DOHH2 (cell line): Measurements from ENCODE around the gene FRRS1.

ENCODE experiments used
- H3F3A ChIP-seq: fragments of 200-600 bp; sonication (generic), shearing (Covaris generic); 2 replicates; pipeline ENCODE4 v1.6.0; 2016; ENCODE audit warnings: antibody characterized with exemption, mild to moderate bottlenecking; ENCODE audit not compliant: control insufficient read depth, insufficient read depth
- H3K27ac ChIP-seq: fragments of 200-600 bp; sonication (generic); 2 replicates; pipeline ENCODE4 v1.5.1; 2014; ENCODE audit warnings: low read depth, mild to moderate bottlenecking, low read length, moderate library complexity
- H3K27me3 ChIP-seq: fragments of 200-600 bp; sonication (generic); 2 replicates; pipeline ENCODE4 v1.6.1; 2014; ENCODE audit warnings: mild to moderate bottlenecking, low read length, mixed read lengths; ENCODE audit not compliant: control insufficient read depth
- H3K36me3 ChIP-seq: fragments of 200-600 bp; sonication (generic); 2 replicates; pipeline ENCODE4 v1.6.1; 2014; ENCODE audit warnings: mild to moderate bottlenecking, low read length, moderate library complexity, mixed read lengths; ENCODE audit not compliant: control insufficient read depth
- H3K4me1 ChIP-seq: fragments of 200-600 bp; sonication (generic); 2 replicates; pipeline ENCODE4 v1.6.1; 2014; ENCODE audit warnings: mild to moderate bottlenecking, low read length, mixed read lengths; ENCODE audit not compliant: control insufficient read depth
- H3K4me2 ChIP-seq: fragments of 200-600 bp; sonication (generic); 2 replicates; pipeline ENCODE4 v1.6.0; 2014; ENCODE audit warnings: mild to moderate bottlenecking, low read length, moderate library complexity
- H3K4me3 ChIP-seq: fragments of 200-600 bp; sonication (generic); 2 replicates; pipeline ENCODE4 v1.5.1; 2014; ENCODE audit warnings: mild to moderate bottlenecking, low read length, mixed read lengths
- H3K79me2 ChIP-seq: fragments of 200-600 bp; sonication (generic); 2 replicates; pipeline ENCODE4 v1.6.1; 2014; ENCODE audit warnings: mild to moderate bottlenecking, low read length, mixed read lengths; ENCODE audit not compliant: control insufficient read depth
- H3K9me2 ChIP-seq: fragments of 200-600 bp; sonication (generic); replicated peaks from 2 replicates; pipeline ENCODE4 v1.6.1; 2014; ENCODE audit warnings: mild to moderate bottlenecking, low read length, mixed read lengths; ENCODE audit not compliant: control insufficient read depth
- H3K9me3 ChIP-seq: fragments of 200-600 bp; sonication (generic); 2 replicates; pipeline ENCODE4 v1.6.1; 2014; ENCODE audit warnings: antibody characterized with exemption, low read length, mixed read lengths; ENCODE audit not compliant: control insufficient read depth, insufficient read depth
- H4K20me1 ChIP-seq: fragments of 200-600 bp; sonication (generic); 2 replicates; pipeline ENCODE4 v1.6.0; 2014; ENCODE audit warnings: low read depth, mild to moderate bottlenecking, antibody characterized with exemption, low read length, moderate library complexity; ENCODE audit not compliant: control insufficient read depth, insufficient read depth
- EZH2phosphoT487 ChIP-seq: fragments of 200-600 bp; sonication (generic); IDR thresholded peaks from 2 replicates; pipeline ENCODE4 v1.6.1; 2017; ENCODE audit warnings: borderline replicate concordance, mild to moderate bottlenecking, antibody characterized with exemption, low read length, moderate library complexity, mixed read lengths
- TF ChIP-seq, protein P1 (sequence below): fragments of 200-600 bp; sonication (generic); IDR thresholded peaks from one replicate; pipeline ENCODE4 v1.5.1; 2014; ENCODE audit warnings: antibody characterized with exemption, mild to moderate bottlenecking, low read depth, low read length; ENCODE audit not compliant: poor library complexity, severe bottlenecking

The FRRS1 gene

DNA sequence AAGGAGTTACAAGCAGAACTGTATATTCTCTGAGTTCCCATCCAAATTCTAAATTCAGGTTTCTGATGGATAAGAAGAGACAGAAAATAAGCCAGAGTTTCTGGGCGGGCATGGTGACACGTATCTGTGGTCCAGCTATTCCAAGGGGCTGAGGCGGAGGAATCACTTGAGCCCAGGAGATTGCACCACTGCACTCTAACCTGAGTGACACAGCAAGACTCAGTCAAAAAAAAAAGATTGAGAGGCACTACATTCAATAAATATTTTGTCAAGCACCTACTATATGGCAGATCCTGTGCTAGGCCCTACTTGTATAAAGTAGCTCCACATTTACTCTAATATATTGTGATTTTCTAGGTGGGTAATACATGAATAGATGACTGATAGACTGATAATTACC, 6.4 kb upstream of the FRRS1 start:
- Histone ChIP-seq H4K20me1 (no peaks in the 10 kb centered on the region), H3K4me1 (peaks cover 11% of the 10 kb centered on the region), H3K9me2 (no peaks in the 10 kb centered on the region), H3K79me2 (no peaks in the 10 kb centered on the region), H3K27ac (no peak overlapping the region), H3K9me3 (no peaks in the 10 kb centered on the region), H3K36me3 (no peaks in the 10 kb centered on the region), H3K27me3 (no peaks in the 10 kb centered on the region), H3K4me3 (no peak overlapping the region), H3K4me2 (no peak overlapping the region), H3F3A (no peaks in the 10 kb centered on the region)
- TF ChIP-seq, protein P1, sequence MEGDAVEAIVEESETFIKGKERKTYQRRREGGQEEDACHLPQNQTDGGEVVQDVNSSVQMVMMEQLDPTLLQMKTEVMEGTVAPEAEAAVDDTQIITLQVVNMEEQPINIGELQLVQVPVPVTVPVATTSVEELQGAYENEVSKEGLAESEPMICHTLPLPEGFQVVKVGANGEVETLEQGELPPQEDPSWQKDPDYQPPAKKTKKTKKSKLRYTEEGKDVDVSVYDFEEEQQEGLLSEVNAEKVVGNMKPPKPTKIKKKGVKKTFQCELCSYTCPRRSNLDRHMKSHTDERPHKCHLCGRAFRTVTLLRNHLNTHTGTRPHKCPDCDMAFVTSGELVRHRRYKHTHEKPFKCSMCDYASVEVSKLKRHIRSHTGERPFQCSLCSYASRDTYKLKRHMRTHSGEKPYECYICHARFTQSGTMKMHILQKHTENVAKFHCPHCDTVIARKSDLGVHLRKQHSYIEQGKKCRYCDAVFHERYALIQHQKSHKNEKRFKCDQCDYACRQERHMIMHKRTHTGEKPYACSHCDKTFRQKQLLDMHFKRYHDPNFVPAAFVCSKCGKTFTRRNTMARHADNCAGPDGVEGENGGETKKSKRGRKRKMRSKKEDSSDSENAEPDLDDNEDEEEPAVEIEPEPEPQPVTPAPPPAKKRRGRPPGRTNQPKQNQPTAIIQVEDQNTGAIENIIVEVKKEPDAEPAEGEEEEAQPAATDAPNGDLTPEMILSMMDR = no peak
- no peak for TF ChIP-seq EZH2phosphoT487

DNA sequence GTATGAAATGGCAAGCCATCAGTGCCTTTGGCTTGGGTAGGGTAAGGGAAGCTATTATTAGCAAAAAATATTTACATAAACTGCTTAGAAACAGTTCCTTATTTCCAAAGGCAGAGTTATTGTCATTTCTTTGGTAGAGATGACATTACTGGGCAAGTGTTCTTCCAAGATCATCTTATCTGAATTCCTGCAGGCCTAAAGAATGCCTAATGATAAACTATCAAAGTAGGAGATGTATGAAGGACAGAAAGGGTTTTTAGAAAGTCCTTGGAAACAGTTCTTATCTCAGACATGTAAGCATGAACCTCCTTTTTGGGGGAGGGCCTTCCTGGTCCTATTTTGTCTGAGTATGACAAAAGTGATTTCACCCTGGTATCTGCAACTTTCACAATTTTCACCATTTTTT, 5.1 kb upstream of the FRRS1 start:
- H3K4me2 ChIP-seq = no peak overlapping the region
- no peak for TF ChIP-seq EZH2phosphoT487
- TF ChIP-seq, protein P1 = no peak

DNA sequence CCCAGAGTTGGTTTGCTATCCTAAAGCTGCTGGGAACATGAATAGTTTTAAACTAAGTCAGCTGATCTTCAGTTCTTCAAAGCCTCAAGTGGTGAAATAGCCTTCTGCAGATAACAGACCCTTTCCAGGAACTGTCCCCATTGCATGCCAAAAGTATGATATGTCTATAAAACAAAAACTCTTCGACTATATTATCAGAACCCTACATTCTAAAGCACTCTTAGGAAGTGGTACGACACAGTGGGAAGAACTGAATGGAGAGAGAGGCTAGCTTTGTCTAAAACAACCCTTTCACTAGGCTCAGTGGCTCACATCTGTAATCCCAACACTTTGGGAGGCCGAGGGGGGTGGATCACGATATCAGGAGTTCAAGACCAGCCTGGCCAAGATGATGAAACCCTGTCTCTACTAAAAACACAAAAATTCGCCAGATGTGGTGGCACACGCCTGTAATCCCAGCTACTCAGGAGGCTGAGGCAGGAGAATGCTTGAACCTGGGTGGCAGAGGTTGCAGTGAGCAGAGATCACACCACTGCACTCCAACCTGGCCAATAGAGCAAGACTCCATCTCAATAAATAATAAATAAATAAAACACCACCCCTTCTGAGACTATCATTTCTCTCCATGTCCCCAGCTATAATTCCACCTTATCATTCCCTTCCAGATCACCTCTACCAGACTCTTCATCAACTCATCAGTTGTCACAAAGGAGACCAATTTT, 2.2 kb upstream of the FRRS1 start:
- no peak overlapping the region for H3K4me2 ChIP-seq
- H3K36me3 ChIP-seq = no peaks in the 10 kb centered on the region
- no peaks in the 10 kb centered on the region for H3F3A ChIP-seq
- no peaks in the 10 kb centered on the region for H3K9me3 ChIP-seq
- no peaks in the 10 kb centered on the region for H3K9me2 ChIP-seq
- H3K27ac ChIP-seq = no peak overlapping the region
- H3K79me2 ChIP-seq = no peaks in the 10 kb centered on the region
- TF ChIP-seq EZH2phosphoT487 = no peak
- TF ChIP-seq, protein P1 = no peak
- H3K4me3 ChIP-seq = no peak overlapping the region
- no peaks in the 10 kb centered on the region for H4K20me1 ChIP-seq
- no peaks in the 10 kb centered on the region for H3K27me3 ChIP-seq
- H3K4me1 ChIP-seq = peaks cover 11% of the 10 kb centered on the region

More for the DNA sequence above, 5.1 kb upstream of the FRRS1 start:
- H3F3A ChIP-seq = no peaks in the 10 kb centered on the region
- no peaks in the 10 kb centered on the region for H3K27me3 ChIP-seq
- H3K27ac ChIP-seq = no peak overlapping the region
- H3K9me2 ChIP-seq = no peaks in the 10 kb centered on the region
- no peaks in the 10 kb centered on the region for H3K9me3 ChIP-seq
- peaks cover 16% of the 10 kb centered on the region for H3K4me1 ChIP-seq
- no peaks in the 10 kb centered on the region for H4K20me1 ChIP-seq
- H3K36me3 ChIP-seq = no peaks in the 10 kb centered on the region
- H3K79me2 ChIP-seq = no peaks in the 10 kb centered on the region
- no peak overlapping the region for H3K4me3 ChIP-seq
